ENCODE results near the gene HSDL2.
"Not testable (repeated sequence)": the region's sequence is repeated elsewhere in the genome, so short reads cannot be mapped to it uniquely, and the experiment has no call there.

HSDL2 gene

DNA sequence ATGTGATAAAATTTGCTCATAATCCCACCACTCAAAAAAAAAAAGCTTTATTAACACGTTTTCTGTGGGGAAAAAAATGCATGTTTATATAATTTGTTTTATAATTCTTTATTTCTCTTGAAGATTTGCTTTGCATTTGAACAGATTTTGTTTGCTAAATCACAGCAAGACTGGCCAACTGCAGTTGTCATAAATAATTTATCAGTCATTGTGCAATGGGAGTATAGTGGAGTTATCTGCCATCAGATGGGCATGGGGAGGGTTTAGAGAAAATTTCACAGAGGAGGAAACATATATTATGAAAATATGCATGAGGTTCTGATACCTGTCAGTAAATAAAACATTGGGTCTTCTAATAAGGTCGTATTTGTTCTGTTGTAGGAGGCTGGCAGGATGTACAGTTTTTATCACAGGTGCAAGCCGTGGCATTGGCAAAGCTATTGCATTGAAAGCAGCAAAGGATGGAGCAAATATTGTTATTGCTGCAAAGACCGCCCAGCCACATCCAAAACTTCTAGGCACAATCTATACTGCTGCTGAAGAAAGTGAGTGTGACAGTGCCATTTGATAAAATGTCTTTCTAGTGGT lies 23.8 kb downstream of the HSDL2 start:
- no peak for DNase-seq

DNA sequence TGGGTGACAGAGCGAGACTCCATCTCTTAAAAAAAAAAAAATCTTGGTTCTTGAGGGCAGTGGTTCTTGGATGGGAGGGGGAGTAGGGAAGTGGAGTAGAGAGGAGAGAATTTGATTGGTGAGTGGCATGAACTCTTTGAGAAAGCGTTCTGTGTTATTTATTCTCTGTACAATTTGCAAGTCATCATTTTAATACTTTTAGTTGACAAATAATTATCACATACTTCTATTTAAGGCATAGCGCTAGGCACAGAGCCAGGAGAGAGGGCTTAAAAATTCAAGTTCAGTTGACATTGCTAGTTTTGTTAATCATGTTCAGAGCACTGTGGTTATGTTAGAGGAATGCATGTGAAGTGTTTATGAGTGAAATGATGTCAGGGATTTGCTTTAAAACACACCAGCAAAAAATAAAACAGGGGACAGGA lies 24.6 kb downstream of the HSDL2 start:
- DNase-seq: peak; percentile 3

DNA sequence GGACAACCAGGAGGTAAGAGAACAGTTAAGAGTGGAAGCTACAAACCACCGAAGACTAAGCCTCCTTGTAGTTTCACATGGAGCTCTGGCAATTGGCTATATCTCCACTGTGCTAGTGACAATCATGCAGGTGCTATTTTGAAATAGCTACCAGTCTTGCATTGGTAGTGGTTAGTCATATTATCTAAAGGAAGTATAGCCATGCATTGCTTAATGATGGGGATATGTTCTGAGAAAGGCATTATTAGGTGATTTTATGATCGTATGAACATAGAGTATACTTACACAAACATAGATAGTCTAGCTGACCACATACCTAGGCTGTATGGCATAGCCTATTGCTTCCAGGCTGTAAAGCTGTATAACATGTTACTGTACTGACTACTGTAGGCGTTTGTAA lies 28.4 kb downstream of the HSDL2 start:
- no peak for DNase-seq

DNA sequence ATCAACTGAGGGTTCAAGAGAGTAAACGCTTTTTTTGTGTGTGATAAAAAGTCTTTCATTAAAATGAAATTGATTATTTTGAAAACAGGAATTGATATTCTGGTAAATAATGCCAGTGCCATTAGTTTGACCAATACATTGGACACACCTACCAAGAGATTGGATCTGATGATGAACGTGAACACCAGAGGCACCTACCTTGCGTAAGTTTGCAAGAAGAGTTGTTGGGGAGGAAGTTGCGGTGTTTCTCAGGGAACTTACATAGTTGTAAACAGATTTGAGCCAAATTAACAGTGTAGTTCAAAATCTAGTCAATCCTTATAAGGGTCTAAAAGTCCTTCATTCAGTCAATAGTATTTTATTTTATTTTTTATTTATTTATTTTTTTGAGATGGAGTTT lies 28.9 kb downstream of the HSDL2 start:
- no peak for DNase-seq

DNA sequence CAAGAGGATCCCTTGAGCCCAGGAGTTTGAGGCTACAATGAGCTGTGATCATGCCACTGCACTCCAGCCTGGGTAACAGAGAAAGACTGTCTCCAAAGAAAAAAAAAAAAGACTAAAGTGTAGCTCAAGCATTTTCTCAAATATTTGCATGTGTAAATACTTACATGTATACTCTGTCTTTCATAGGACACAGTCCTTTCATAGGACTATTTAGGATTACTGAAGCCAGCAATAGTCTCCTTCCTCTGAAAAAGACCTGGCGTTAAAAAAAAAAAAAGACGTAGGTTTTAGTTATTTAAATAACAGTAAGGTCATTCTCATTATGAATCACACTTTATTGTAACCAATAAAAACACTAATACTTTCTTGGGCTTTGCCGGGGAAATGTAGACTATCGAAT lies 29.9 kb downstream of the HSDL2 start:
- DNase-seq: no peak

DNA sequence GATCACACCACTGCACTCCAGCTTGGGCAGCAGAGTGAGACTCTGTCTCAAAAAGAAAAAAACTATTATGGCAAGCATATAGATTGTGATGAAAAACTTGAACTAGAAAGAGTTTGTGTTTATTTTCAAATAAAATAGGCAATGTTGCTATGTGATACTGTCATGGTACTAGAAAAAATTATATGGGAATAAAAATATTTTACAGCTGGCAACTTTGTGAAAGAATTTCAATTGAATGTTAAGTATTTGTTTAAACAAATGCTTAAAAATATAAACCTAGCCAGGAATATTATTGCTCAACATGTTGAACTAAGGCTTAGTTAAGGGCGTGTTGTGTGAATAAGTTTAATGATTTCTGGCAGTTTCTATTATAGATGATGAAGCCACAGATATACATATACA lies 31.7 kb downstream of the HSDL2 start:
- DNase-seq: no peak

DNA sequence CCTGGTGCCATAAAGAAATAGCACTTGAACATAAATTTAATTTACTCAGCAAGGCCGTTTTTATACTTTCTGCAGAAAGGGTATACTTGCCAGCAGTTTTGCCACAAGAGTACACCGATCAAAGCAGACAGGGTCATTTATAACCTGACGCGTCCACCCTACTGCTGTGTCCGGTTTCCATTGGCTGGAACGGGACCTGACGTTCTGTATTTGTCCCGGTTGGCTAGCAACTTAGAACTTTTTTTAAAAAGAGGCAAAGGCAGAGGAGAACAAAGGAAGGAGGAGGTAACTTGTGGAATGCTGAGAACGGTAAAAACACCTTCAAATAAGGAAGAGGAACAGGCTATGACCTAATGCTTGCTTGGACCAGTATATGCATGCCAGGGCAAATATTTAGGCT lies 33.8 kb downstream of the HSDL2 start:
- not testable (repeated sequence) for DNase-seq

DNA sequence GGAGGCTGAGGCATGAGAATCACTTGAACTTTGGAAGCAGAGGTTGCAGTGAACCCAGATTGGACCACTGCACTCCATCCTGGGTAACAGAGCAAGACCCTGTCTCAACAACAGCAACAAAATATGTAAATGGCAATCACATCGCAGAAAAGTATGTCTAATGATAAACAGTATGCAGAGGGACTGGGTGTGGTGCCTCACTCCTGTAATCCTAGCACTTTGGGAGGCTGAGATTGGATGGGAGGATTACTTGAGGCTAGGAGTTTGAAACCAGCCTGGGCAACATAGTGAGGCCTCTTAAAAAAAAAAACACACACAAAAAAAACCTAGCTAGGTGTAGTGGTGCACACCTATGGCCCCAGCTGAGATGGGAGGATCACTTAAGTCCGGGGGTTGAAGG lies 40.3 kb downstream of the HSDL2 start:
- no peak for DNase-seq

DNA sequence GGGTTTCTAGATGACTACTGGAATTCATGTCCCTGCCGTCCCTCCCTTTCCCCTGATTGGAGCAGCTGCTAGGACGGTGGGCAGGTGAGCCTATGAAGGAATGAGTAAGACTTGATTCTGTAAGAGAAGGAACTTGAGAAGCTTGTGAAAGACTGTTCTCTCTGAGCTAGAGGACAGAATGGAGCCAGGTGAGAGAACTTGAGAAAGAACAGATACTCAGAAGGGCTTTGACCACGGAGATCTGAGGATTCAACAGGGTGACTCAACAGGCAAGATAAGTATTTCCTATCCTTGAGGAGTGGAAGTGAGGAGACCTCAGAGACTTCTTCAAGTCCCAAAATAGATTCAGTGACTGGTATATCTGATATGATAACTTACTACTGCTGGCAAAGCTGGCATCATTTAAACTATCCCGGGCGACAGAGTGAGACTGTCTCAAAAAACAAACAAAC lies 41.9 kb downstream of the HSDL2 start:
- DNase-seq: no peak

DNA sequence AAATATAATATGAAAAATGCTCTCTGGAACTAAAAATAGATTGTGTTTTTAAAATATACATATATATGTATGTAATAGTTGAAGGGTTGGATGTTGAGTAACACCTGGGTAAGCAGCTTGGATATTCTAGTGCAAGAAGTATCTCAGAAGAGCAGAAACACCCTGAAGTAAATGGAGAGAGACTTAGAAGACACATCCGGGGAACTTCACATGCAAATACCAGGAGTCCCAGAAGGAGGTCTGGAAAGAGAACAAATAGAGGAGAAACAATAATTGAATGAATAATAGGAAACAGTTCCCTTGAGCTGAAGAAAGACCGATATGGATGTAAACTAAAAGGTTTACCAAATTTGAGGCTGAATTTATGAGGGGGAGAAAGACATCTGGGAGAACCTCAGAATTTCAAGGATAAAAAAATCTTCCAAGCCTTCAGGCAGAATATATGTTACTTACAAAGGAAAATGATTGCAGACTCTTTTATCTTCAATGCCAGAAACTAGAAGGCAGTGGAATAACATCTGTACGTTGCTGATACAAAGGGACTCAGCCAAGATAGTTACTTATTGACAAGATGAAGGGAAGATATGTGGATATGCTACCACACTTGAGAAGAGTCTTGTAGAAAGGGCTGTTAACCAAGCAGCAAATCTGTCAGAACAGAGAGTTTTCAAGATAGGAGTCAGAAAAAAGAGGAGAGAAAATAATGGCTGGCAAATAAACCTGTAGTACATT lies 42.7 kb downstream of the HSDL2 start:
- DNase-seq: no peak

DNA sequence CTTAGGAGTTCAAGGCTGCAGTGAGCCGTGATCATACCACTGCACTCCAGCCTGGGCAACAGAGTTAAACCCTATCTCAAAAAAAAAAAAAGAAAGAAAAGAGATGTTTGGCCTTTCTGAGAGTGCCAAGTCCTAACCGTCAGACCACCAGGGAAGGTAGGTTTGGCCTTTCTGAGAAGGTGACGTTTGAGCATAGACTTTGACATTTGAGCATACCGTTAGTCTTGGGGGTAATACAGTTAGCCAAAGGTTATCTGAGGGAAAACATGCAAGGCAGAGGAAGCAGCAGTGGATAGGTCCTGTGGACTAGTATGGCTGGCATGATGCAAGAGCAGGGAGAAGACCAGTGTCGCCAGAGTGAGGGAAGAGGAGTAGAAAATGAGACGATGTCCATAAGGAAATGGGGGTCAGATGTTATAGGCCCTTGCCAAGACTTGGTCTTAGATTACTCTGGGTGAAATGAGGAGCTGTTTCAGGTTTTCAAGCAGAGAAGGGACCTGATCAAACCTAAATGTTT lies 50.2 kb downstream of the HSDL2 start:
- DNase-seq: no peak

DNA sequence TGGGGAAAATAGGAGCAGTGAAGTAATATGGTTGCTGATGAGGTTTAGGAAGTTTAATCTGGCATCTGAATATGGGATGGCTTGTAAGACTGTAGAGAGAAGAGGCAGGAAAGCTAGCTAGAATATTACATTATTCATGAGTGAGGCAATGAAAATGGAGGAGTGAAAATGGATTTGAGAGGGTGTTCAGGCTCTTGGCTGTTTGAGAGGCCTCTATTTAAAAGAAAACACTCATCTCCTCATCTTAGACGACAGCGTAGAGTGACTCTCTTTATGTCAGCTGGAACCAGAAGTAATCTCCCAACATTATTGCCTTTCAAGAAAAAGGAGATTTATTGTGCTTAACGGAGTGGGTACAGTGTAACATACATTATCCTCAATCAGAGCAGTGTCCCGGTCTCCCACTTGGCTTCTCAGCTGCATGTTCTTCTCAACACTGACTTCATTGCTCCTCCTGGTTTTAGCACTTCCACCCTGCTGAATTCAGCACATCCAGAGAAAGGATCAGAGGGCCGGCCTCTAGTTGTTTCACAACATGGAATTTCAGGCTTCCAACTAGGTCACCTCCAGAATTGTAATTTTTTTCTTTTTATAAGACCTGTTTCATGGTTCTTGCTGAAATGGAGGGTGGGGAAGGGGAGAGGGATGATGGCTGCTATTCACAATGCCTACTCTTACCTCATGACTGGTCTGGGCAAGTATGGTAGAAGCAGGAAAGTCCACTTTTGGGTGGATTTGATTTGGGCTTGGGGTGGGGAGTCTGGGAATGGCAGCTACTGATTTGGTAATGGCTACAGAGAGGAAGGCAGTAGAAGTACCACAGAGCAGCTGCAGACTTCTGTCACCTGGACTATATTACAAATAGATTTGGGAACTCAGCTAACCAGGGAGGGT lies 53.8 kb downstream of the HSDL2 start:
- no peak for DNase-seq

DNA sequence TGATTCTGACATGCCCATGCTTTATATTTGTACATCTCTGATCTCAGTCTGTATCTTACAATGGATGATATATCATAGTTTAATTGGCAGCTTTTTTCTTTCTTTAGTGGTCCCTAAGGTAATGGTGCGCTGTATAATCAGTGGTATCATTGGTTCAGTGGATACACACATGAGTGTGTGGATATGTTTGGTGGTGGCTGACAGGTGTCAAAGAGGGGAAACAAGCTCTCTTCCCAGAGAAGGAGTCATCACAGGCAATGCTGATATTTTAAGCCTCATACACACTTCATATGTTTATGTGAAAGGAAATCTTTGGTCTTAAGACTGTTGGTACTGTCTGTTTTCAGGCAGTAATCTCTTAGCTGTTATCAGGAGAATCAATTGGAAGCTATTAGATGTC lies 54.6 kb downstream of the HSDL2 start:
- DNase-seq: no peak

DNA sequence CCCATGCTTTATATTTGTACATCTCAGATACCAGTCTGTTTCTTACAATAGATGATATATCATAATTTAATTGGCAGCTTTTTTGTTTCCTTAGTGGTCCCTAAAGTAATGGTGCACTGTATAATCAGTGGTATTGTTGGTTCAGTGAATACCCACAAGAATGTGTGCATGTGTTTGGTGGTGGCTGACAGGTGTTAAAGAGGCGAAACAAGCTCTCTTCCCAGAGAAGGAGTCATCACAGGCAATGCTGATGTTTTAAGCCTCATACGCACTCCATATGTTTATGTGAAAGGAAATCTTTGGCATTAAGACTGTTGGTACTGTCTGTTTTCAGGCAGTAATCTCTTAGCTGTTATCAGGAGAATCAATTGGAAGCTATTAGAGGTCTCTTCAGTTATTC lies 57.5 kb downstream of the HSDL2 start:
- DNase-seq: no peak

DNA sequence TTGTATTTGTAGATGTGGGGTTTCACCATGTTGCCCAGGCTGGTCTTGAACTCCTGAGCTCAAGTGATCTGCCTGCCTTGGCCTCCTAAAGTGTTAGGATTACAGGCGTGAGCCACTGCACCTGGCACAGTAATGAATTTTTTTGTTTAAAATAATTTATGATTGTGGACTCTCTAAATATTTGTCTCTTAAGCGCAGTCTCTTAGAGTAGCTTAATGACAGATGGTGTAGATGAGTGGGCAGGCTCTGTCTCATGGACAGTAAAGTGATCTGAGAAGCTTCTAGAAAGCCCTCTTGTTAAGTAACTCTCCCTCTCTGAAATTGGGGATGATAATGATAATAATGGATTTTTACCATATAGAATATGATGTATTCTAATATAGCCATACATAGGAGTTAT lies 59.3 kb downstream of the HSDL2 start:
- no peak for DNase-seq

DNA sequence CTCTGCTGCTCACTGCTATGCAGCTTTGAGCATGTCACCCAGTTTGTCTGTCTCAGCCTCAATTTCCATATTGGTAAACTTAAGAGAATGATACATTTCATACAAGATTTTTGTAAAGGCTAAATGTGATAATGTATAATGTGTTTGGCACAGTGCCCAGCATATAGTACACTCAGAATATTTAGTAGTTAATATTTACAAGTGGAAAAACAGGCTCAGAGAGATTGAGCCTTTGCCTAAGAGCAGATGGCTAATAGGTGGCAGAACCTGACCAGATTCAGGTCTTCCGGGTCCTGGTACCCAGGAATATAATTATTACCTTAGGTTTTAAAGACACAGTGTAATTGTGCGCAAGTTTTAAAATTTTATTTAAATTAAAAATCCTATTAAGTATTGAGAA lies 59.9 kb downstream of the HSDL2 start:
- no peak for DNase-seq

DNA sequence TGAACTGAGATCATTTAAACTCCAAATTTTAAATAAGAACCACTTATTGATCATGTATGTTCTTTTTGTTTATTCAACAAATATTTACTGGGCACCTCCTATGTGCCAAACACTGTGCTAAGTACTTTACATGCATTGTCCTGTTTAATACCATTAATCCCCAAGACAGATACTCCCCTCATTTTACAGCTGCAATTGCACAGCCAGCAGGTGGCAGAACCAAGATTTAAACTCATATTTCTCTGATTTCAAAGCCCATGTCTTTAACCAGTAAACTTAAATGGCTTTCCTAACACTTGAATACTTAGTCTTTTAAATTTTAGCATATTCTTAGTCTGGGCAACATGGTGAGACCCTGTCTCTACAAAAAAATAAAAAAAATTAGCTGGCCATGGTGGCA lies 63.3 kb downstream of the HSDL2 start:
- DNase-seq: peak; percentile 26

DNA sequence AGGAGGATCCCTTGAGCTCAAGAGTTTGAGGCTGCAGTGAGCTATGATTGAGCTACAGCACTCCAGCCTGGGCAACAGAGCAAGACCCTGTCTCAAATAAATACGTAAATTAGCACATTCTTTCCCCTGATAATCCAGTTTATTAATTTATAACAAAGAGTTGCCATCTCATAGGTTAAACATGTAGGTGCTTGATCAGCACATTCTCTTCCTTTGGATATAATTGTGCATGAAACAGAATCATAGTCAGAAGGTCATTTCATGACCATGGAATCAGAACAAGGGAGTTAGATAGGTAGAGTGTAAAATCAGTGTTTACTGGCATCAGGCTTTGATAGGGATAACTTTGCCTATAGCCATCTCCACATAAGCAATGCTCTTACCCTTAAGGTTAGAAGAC lies 63.7 kb downstream of the HSDL2 start:
- DNase-seq: no peak

DNA sequence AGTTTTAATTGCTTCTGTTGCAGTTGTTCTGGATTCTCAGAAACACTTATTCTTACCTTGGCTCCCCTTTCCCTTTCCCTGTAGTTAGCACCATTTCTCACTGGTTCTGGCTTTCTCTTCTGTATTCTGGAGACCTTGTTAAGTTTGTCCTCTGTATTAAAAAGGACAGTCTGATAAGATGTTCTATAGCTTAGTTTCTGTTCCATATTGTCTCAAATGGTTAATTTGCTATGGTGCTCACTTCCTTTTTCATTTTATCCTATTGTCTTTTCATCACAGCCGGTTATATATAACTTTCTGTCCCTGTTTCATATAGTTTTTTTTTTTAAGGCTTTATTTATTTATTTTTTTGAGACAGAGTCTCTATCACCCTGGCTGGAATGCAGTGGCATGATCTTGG lies 65.3 kb downstream of the HSDL2 start:
- DNase-seq: no peak

DNA sequence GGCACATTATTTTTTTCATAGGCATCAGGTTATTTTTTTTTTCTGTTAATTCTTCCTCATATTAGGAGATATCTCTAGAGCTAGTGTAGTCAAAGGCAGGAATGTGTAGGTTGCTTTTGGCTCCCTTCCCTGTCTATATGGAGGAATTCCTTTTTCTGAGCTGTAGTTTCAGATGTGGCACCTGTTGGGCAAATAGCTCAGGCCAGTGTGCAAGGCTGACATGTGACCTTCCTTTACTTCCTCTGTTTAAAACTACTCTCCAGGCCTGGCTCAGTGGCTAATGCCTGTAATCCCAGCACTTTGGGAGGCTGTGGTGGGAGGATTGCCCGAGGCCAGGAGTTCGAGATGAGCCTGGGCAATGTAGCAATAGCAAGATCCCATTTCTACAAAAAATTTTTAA lies 66.2 kb downstream of the HSDL2 start:
- DNase-seq: no peak

DNA sequence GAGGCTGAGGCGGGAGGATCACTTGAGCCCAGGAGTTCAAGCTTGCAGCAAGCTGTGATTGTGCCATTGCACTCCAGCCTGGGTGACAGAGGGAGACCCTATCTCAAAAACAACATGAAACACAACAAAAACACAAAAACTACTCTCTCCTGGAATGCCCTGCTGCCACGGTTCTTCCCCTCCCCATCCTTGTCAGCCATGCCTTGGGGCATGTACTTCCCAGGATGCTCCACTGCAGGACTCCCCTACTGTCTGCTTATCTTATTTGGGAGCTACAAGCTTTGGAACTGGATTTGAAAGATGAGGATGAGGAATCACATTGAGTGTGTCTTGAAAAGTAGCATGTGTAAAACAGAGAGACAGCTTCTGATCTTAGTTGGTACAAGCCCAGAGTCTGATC lies 66.6 kb downstream of the HSDL2 start:
- no peak for DNase-seq

DNA sequence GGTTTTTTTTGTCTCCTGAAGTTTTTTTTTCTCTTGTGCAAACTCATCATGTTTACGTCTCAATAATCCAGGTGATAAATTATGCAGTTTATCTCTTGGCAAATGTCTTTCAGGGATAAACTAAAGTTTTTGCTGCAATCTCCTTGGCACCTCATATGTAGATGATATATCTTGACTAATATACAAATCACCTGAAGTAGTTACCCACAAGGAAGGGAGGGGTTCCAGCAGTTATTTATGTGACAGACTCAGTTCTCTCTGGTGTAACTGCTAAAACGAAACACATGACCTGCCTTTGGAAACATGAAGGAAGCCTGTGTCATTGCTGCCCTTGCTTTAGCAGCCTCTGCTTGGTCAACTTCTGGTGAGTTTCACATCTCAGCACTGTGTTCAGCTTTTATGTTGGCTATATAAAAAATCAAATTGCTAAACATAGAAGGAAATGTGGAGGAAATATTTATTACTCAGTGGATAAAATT lies 67.4 kb downstream of the HSDL2 start:
- DNase-seq: peak; percentile 8

DNA sequence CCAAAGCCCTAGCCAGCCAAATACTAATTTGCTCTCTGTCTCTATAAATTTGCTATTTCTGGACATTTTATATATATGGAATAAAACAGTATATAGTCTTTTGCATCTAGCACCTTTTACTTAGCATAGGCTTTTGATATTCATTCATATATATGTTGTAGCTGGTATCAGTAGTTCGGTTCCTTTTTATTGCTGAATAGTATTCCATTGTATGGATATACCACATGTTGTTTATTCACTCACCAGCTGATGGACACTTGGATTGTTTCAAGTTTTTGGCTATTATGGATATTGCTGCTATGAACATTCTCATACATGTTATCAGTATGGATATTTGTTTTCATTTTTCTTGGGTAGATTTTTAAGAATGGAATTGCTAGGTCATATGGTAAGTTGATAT lies 82.9 kb downstream of the HSDL2 start:
- no peak for DNase-seq

DNA sequence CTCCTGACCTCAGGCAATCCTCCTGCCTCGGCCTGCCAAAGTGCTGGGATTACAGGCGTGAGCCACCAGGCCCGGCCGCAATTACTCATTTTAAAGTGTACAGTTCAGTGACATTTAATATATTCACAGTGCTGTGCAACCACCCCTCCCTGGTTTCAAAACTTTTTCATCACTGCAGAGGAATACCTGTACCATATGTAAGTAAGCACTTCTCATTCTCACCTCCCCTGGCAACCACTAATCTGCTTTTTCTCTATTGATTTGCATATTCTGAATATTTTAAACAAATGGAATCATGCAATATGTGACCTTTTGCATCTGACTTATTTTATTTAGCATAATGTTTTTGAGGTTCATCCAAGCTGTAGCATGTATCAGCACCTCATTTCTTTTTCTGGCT lies 85.4 kb downstream of the HSDL2 start:
- no peak for DNase-seq

Measured in EL (cell line).